Thoracic aorta (tissue), 2 donors: ENCODE measurements around the gene IFNA10. TPM values are rescaled to one million over a fixed set of nuclear protein-coding genes. Genes with fewer than 3 reads are reported as not detected.
"Not testable (repeated sequence)": the region's sequence is repeated elsewhere in the genome, so short reads cannot be mapped to it uniquely, and the experiment has no call there.

Source experiments
- ATAC-seq: fragments of 150-250 bp; one replicate; pipeline ENCODE4 v1.8.0; 2017; ENCODE audit warnings: low read depth; ENCODE audit not compliant: insufficient number of reproducible peaks, low FRiP score
- DNase-seq: peaks from one replicate; pipeline ENCODE4 v3.0.0-alpha.2; 2020; ENCODE audit warnings: low spot score
- H3K27ac ChIP-seq, 2 donors: fragments of 200-600 bp; sonication (generic); 1 replicate in 1 of 2; 2 replicates in 1 of 2; pipeline ENCODE4 v1.5.1; 2016; ENCODE audit warnings: mild to moderate bottlenecking in 2 of 2, moderate library complexity in 2 of 2
- H3K27me3 ChIP-seq: fragments of 200-600 bp; sonication (generic); replicated peaks from 2 replicates; pipeline ENCODE4 v1.6.0; 2016; ENCODE audit warnings: mild to moderate bottlenecking; ENCODE audit not compliant: insufficient read depth
- H3K36me3 ChIP-seq: fragments of 200-600 bp; sonication (generic); one replicate; pipeline ENCODE4 v1.5.1; 2016
- H3K4me1 ChIP-seq, 2 donors: fragments of 200-600 bp; sonication (generic); 1 replicate in 1 of 2; 2 replicates in 1 of 2; pipeline versions ENCODE4 v1.5.1 to v1.6.0; 2016; ENCODE audit warnings: low read depth in 2 of 2, mild to moderate bottlenecking in 1 of 2; ENCODE audit not compliant: control insufficient read depth in 1 of 2
- H3K4me3 ChIP-seq: fragments of 200-600 bp; sonication (generic); 2 replicates; pipeline ENCODE4 v1.5.1; 2016; ENCODE audit warnings: mild to moderate bottlenecking
- H3K9me3 ChIP-seq: fragments of 200-600 bp; sonication (generic); 2 replicates; pipeline ENCODE4 v1.5.1; 2016
- total RNA-seq, 2 donors: library from RNA; depleted of rRNA; stranded (reverse); fragments of >200 nt; gene quantifications; one replicate each; pipeline versions ENCODE4 v1.1.0 to v1.2.3, GENCODE V29; 2016
- TF ChIP-seq, protein P1 (sequence below): fragments of 200-600 bp; sonication (generic); IDR thresholded peaks from one replicate; pipeline ENCODE4 v1.5.1; 2019; ENCODE audit warnings: antibody characterized with exemption

Gene IFNA10
- total RNA-seq, 2 donors from 2014 or later, result not detected

DNA sequence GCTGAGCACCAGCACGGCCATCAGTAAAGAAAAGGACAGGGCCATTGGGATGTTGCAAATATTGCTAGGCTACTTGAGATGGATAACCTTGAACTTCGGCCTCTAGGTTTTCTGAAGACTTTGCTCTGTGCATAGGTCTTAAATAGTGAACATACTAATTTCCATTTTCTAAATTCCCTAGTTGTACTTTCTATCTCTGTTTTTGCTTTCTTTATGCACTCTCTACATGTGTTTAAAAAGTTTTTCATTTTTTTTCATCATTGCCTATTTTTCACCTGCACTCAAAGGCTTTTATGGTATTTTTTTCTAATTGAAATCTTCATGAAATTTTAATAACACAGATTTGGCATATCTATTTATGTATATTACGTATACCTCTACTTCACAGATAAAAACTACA, 19.5 kb downstream of the IFNA10 start, which contains the start of gene IFNA4:
Gene IFNA4 (minus strand): TSS at position 101 of the 400 bp plus-strand sequence. CDS start 56 bp downstream, at position 45.
- not testable (repeated sequence) for H3K4me3 ChIP-seq, ATAC-seq

GRCh38 chr9:21182810-21183736, 23.9 kb downstream of the IFNA10 start:
- TF ChIP-seq, protein P1, sequence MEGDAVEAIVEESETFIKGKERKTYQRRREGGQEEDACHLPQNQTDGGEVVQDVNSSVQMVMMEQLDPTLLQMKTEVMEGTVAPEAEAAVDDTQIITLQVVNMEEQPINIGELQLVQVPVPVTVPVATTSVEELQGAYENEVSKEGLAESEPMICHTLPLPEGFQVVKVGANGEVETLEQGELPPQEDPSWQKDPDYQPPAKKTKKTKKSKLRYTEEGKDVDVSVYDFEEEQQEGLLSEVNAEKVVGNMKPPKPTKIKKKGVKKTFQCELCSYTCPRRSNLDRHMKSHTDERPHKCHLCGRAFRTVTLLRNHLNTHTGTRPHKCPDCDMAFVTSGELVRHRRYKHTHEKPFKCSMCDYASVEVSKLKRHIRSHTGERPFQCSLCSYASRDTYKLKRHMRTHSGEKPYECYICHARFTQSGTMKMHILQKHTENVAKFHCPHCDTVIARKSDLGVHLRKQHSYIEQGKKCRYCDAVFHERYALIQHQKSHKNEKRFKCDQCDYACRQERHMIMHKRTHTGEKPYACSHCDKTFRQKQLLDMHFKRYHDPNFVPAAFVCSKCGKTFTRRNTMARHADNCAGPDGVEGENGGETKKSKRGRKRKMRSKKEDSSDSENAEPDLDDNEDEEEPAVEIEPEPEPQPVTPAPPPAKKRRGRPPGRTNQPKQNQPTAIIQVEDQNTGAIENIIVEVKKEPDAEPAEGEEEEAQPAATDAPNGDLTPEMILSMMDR, result peak; percentile 17
- H3K36me3 ChIP-seq, DNase-seq, H3K4me1 ChIP-seq, H3K27me3 ChIP-seq, H3K4me3 ChIP-seq, H3K9me3 ChIP-seq, H3K27ac ChIP-seq: not testable (repeated sequence)
- ATAC-seq, result peak; percentile 36

More for the DNA sequence above, 19.5 kb downstream of the IFNA10 start, which contains the start of gene IFNA4:
- not testable (repeated sequence) for DNase-seq, H3K4me1 ChIP-seq, H3K27me3 ChIP-seq, H3K36me3 ChIP-seq, H3K9me3 ChIP-seq, H3K27ac ChIP-seq

DNA sequence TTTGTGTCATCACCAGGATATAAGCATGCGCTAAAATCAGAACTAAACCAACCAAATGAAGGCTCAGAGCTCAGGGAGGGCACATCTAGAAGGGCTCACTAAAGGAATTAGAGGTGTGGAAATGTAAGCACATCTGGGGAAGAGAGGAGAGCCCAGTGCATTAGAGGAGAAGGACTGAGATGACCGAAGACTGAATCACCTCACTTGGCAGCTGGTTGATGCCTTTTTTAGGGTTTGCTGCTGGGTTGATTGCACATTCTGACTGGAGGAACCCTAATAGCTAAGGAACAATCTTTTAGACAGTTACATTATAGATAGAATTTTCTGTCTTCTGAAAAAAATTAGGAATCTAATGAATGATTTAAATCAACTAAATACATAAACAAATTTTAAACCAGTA, 32.3 kb downstream of the IFNA10 start:
- Histone ChIP-seq H3K4me3 (no peak overlapping the region), H3K27me3 (no peaks in the 10 kb centered on the region), H3K27ac (no peak overlapping the region), H3K36me3 (no peaks in the 10 kb centered on the region), H3K9me3 (no peaks in the 10 kb centered on the region), H3K4me1 (no peaks in the 10 kb centered on the region)
- no peak for DNase-seq
- no peak for ATAC-seq
- TF ChIP-seq, protein P1, result no peak

DNA sequence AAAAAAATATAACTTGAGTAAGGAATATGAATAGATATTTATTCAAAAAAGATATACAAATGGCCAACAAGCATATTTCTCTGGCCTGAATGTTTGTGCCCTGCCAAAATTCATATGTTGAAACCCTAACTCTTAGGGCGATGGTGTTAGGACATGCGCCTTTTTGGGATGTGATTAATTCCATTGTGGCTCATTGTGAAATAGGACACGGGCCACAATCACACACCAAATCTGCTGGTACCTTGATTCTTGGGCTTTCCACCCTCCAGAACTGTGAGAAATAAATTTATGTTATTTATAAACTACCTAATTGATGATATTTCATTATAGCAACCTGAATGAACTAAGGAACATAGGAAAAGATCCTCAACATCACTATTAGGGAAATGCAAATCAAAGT, 34.8 kb downstream of the IFNA10 start:
- TF ChIP-seq, protein P1, result no peak
- H3K27ac ChIP-seq, result no peak overlapping the region
- no peak overlapping the region for H3K4me3 ChIP-seq
- DNase-seq, result no peak
- H3K27me3 ChIP-seq, result no peaks in the 10 kb centered on the region
- ATAC-seq, result no peak
- no peaks in the 10 kb centered on the region for H3K36me3 ChIP-seq
- H3K4me1 ChIP-seq, result no peaks in the 10 kb centered on the region
- H3K9me3 ChIP-seq, result no peaks in the 10 kb centered on the region

- Histone ChIP-seq H3K27me3 (no peaks in the 10 kb centered on the region), H3K4me1 (no peaks in the 10 kb centered on the region), H3K9me3 (no peaks in the 10 kb centered on the region), H3K36me3 (no peaks in the 10 kb centered on the region), H3K27ac (no peak overlapping the region), H3K4me3 (no peak overlapping the region)
- no peak for ATAC-seq
- TF ChIP-seq, protein P1, result no peak
- no peak for DNase-seq
Measured at GRCh38 chr9:21171351-21171750, 35.6 kb downstream of the IFNA10 start.

DNA sequence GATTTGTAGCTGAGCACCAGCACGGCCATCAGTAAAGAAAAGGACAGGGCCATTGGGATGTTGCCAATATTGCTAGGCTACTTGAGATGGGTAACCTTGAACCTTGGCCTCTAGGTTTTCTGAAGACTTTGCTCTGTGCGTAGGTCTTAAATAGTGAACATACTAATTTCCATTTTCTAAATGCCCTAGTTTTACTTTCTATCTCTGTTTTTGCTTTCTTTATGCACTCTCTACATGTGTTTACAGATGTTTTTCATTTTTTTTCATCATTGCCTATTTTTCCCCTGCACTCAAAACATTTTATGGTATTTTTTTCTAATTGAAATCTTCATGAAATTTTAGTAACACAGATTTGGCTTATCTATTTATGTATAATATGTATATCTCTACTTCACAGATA, 40.4 kb downstream of the IFNA10 start, which contains the start of gene IFNA21:
Gene IFNA21 (minus strand): TSS at position 101 of the 400 bp plus-strand sequence. CDS start 48 bp downstream, at position 53.
- not testable (repeated sequence) for ATAC-seq, H3K36me3 ChIP-seq, H3K27me3 ChIP-seq, H3K9me3 ChIP-seq, H3K4me1 ChIP-seq, DNase-seq, H3K4me3 ChIP-seq, H3K27ac ChIP-seq
